ENCODE measurements around the gene CLEC20A. TPM values are rescaled to one million over a fixed set of nuclear protein-coding genes. Genes with fewer than 3 reads are reported as not detected.

Gene CLEC20A
- total RNA-seq, 1 donor from 2014 or later: not detected

GRCh38 chr1:178483251-178483957 lies 13.4 kb downstream of the CLEC20A start:
- no peak for DNase-seq (ENCODE audit: low read depth, low spot score)
- no peak for TF ChIP-seq CTCF (conservative IDR thresholded peaks at IDR 0.05)
- Mint-ChIP-seq H3K9me3 (no peaks in the 10 kb centered on the region), H3K4me3 (no peak overlapping the region), H3K27ac (ENCODE audit: unreplicated experiment) (no peak overlapping the region), H3K27me3 (ENCODE audit: low read depth) (no peaks in the 10 kb centered on the region), H3K4me1 (peaks cover 5% of the 10 kb centered on the region), H3K36me3 (ENCODE audit: low read depth) (peaks cover 5% of the 10 kb centered on the region)

GRCh38 chr1:178477841-178478240 lies 18.9 kb downstream of the CLEC20A start:
- TF ChIP-seq CTCF (conservative IDR thresholded peaks at IDR 0.05): no peak
- Mint-ChIP-seq H3K27me3 (ENCODE audit: low read depth) (no peaks in the 10 kb centered on the region), H3K9me3 (no peaks in the 10 kb centered on the region), H3K4me3 (no peak overlapping the region), H3K4me1 (peaks cover 9% of the 10 kb centered on the region), H3K36me3 (ENCODE audit: low read depth) (peaks cover 20% of the 10 kb centered on the region), H3K27ac (ENCODE audit: unreplicated experiment) (no peak overlapping the region)
- no peak for DNase-seq (ENCODE audit: low read depth, low spot score)

GRCh38 chr1:178477373-178477772 lies 19.4 kb downstream of the CLEC20A start:
- Mint-ChIP-seq H3K4me3 (no peak overlapping the region), H3K4me1 (peaks cover 9% of the 10 kb centered on the region), H3K36me3 (ENCODE audit: low read depth) (peaks cover 20% of the 10 kb centered on the region), H3K27me3 (ENCODE audit: low read depth) (no peaks in the 10 kb centered on the region), H3K27ac (ENCODE audit: unreplicated experiment) (no peak overlapping the region), H3K9me3 (no peaks in the 10 kb centered on the region)
- no peak for DNase-seq (ENCODE audit: low read depth, low spot score)
- TF ChIP-seq CTCF (conservative IDR thresholded peaks at IDR 0.05): no peak

- no peak overlapping the region for H3K27ac Mint-ChIP-seq (ENCODE audit: unreplicated experiment)
- H3K4me3 Mint-ChIP-seq: no peak overlapping the region
- DNase-seq (ENCODE audit: low read depth, low spot score): no peak
Measured at GRCh38 chr1:178472531-178472930, 24.2 kb downstream of the CLEC20A start.

GRCh38 chr1:178470411-178470960 lies 26.3 kb downstream of the CLEC20A start:
- no peak overlapping the region for H3K4me3 Mint-ChIP-seq
- TF ChIP-seq CTCF (conservative IDR thresholded peaks at IDR 0.05): no peak
- no peaks in the 10 kb centered on the region for H3K9me3 Mint-ChIP-seq
- peaks cover 15% of the 10 kb centered on the region for H3K36me3 Mint-ChIP-seq (ENCODE audit: low read depth)
- DNase-seq (ENCODE audit: low read depth, low spot score): no peak
- H3K4me1 Mint-ChIP-seq: peaks cover 9% of the 10 kb centered on the region
- H3K27ac Mint-ChIP-seq (ENCODE audit: unreplicated experiment): no peak overlapping the region
- no peaks in the 10 kb centered on the region for H3K27me3 Mint-ChIP-seq (ENCODE audit: low read depth)

More at GRCh38 chr1:178472531-178472930, 24.2 kb downstream of the CLEC20A start:
- TF ChIP-seq CTCF (conservative IDR thresholded peaks at IDR 0.05): no peak
- H3K27me3 Mint-ChIP-seq (ENCODE audit: low read depth): no peaks in the 10 kb centered on the region
- H3K4me1 Mint-ChIP-seq: peaks cover 9% of the 10 kb centered on the region
- peaks cover 15% of the 10 kb centered on the region for H3K36me3 Mint-ChIP-seq (ENCODE audit: low read depth)
- no peaks in the 10 kb centered on the region for H3K9me3 Mint-ChIP-seq
